DOHH2 (cell line): ENCODE data around the gene UNC93B1.

Experiments
- H3F3A ChIP-seq: fragments of 200-600 bp; sonication (generic), shearing (Covaris generic); 2 replicates; pipeline ENCODE4 v1.6.0; 2016; ENCODE audit warnings: antibody characterized with exemption, mild to moderate bottlenecking; ENCODE audit not compliant: control insufficient read depth, insufficient read depth
- H3K27ac ChIP-seq: fragments of 200-600 bp; sonication (generic); 2 replicates; pipeline ENCODE4 v1.5.1; 2014; ENCODE audit warnings: low read depth, mild to moderate bottlenecking, low read length, moderate library complexity
- H3K27me3 ChIP-seq: fragments of 200-600 bp; sonication (generic); 2 replicates; pipeline ENCODE4 v1.6.1; 2014; ENCODE audit warnings: mild to moderate bottlenecking, low read length, mixed read lengths; ENCODE audit not compliant: control insufficient read depth
- H3K36me3 ChIP-seq: fragments of 200-600 bp; sonication (generic); 2 replicates; pipeline ENCODE4 v1.6.1; 2014; ENCODE audit warnings: mild to moderate bottlenecking, low read length, moderate library complexity, mixed read lengths; ENCODE audit not compliant: control insufficient read depth
- H3K4me1 ChIP-seq: fragments of 200-600 bp; sonication (generic); 2 replicates; pipeline ENCODE4 v1.6.1; 2014; ENCODE audit warnings: mild to moderate bottlenecking, low read length, mixed read lengths; ENCODE audit not compliant: control insufficient read depth
- H3K4me2 ChIP-seq: fragments of 200-600 bp; sonication (generic); 2 replicates; pipeline ENCODE4 v1.6.0; 2014; ENCODE audit warnings: mild to moderate bottlenecking, low read length, moderate library complexity
- H3K4me3 ChIP-seq: fragments of 200-600 bp; sonication (generic); 2 replicates; pipeline ENCODE4 v1.5.1; 2014; ENCODE audit warnings: mild to moderate bottlenecking, low read length, mixed read lengths
- H3K79me2 ChIP-seq: fragments of 200-600 bp; sonication (generic); 2 replicates; pipeline ENCODE4 v1.6.1; 2014; ENCODE audit warnings: mild to moderate bottlenecking, low read length, mixed read lengths; ENCODE audit not compliant: control insufficient read depth
- H3K9me2 ChIP-seq: fragments of 200-600 bp; sonication (generic); replicated peaks from 2 replicates; pipeline ENCODE4 v1.6.1; 2014; ENCODE audit warnings: mild to moderate bottlenecking, low read length, mixed read lengths; ENCODE audit not compliant: control insufficient read depth
- H3K9me3 ChIP-seq: fragments of 200-600 bp; sonication (generic); 2 replicates; pipeline ENCODE4 v1.6.1; 2014; ENCODE audit warnings: antibody characterized with exemption, low read length, mixed read lengths; ENCODE audit not compliant: control insufficient read depth, insufficient read depth
- H4K20me1 ChIP-seq: fragments of 200-600 bp; sonication (generic); 2 replicates; pipeline ENCODE4 v1.6.0; 2014; ENCODE audit warnings: low read depth, mild to moderate bottlenecking, antibody characterized with exemption, low read length, moderate library complexity; ENCODE audit not compliant: control insufficient read depth, insufficient read depth
- CTCF ChIP-seq: fragments of 200-600 bp; sonication (generic); IDR thresholded peaks from one replicate; pipeline ENCODE4 v1.5.1; 2014; ENCODE audit warnings: antibody characterized with exemption, mild to moderate bottlenecking, low read depth, low read length; ENCODE audit not compliant: poor library complexity, severe bottlenecking
- EZH2phosphoT487 ChIP-seq: fragments of 200-600 bp; sonication (generic); IDR thresholded peaks from 2 replicates; pipeline ENCODE4 v1.6.1; 2017; ENCODE audit warnings: borderline replicate concordance, mild to moderate bottlenecking, antibody characterized with exemption, low read length, moderate library complexity, mixed read lengths

UNC93B1 gene

GRCh38 chr11:68003846-68004550 lies at the start of gene UNC93B1:
Gene UNC93B1, minus strand, starts transcription at chr11:68004097. Its CDS starts 54 bp downstream, at chr11:68004043.
- TF ChIP-seq CTCF (no peak), EZH2phosphoT487 (no peak)
- Histone ChIP-seq H4K20me1 (no peaks in the 10 kb centered on the region), H3K27me3 (no peaks in the 10 kb centered on the region), H3K27ac (peak within 1 kb of the TSS; percentile 91), H3K4me2 (peak within 1 kb of the TSS; percentile 96), H3F3A (peaks cover 9% of the 10 kb centered on the region), H3K9me2 (no peaks in the 10 kb centered on the region), H3K36me3 (peaks cover 30% of the 10 kb centered on the region), H3K79me2 (peaks cover 13% of the 10 kb centered on the region), H3K4me1 (peaks cover 39% of the 10 kb centered on the region), H3K4me3 (peak within 1 kb of the TSS; percentile 86), H3K9me3 (no peaks in the 10 kb centered on the region)

GRCh38 chr11:68053117-68053516 lies 49.2 kb upstream of the UNC93B1 start:
- no peak for TF ChIP-seq EZH2phosphoT487
- TF ChIP-seq CTCF, result no peak
- Histone ChIP-seq H3K27ac (no peak overlapping the region), H3K9me2 (no peaks in the 10 kb centered on the region), H3K27me3 (no peaks in the 10 kb centered on the region), H3K4me1 (no peaks in the 10 kb centered on the region), H3F3A (peaks cover 3% of the 10 kb centered on the region; the same call in 1 of the 2 replicates), H3K36me3 (peaks cover 14% of the 10 kb centered on the region), H3K4me2 (no peak overlapping the region), H3K79me2 (no peaks in the 10 kb centered on the region), H3K4me3 (no peak overlapping the region), H3K9me3 (no peaks in the 10 kb centered on the region), H4K20me1 (no peaks in the 10 kb centered on the region)

DNA sequence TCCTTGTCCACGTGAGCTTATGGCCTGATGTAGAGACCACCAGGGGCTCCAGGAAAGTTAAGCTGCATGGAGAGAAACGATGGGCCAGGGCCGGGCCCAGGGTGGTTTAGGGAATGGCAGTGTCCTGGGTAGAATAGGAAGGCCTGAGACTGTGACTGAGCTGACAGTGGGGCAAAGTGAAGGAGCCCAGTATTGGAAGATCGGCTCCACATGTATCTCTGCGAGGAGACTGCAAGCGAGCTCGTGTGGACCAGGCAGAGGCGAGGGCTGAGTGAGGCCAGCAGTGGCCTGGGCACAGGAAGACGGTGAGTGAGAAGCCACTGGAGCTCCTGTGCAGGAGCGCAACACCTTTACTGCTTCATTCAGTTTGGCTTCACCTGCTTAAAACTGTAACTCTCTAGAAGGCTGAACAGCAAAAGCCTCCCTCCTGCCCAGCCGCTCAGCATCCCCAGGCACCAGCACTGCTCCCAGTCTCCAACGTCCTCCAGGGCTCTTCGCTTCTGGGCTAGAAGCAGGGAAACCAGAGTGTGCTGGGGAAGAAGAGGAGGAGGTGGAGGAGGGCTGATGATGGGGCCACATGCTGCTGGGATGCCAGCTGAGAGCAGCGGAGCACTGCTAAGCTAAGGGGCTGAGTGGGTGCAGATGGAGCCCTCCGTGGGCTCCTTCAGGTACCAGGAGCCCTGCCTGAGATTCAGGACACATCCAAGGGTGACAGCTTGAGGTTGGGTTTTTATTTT lies 48.4 kb upstream of the UNC93B1 start:
- Histone ChIP-seq H3K9me3 (no peaks in the 10 kb centered on the region), H3K9me2 (no peaks in the 10 kb centered on the region), H3K27me3 (no peaks in the 10 kb centered on the region), H3K79me2 (no peaks in the 10 kb centered on the region), H3K36me3 (peaks cover 18% of the 10 kb centered on the region), H3K4me1 (no peaks in the 10 kb centered on the region), H3K27ac (no peak overlapping the region), H3K4me3 (no peak overlapping the region), H3K4me2 (no peak overlapping the region), H3F3A (peaks cover 3% of the 10 kb centered on the region; the same call in 1 of the 2 replicates), H4K20me1 (no peaks in the 10 kb centered on the region)
- TF ChIP-seq EZH2phosphoT487 (no peak), CTCF (no peak)
